Measurements from ENCODE around the gene SPRR1A. TPM values are rescaled to one million over a fixed set of nuclear protein-coding genes. Genes with fewer than 3 reads are reported as not detected.

The SPRR1A gene
- total RNA-seq, result not detected in 3 replicates
- long read RNA-seq, result 0 reads

- no peak for TF ChIP-seq CTCF (IDR thresholded peaks at IDR 0.05)
- Mint-ChIP-seq H3K4me3 (ENCODE audit: unreplicated experiment) (no peak within 1 kb of the TSS), H3K9me3 (ENCODE audit: low read depth) (no peaks in the 10 kb centered on the region), H3K27me3 (ENCODE audit: low read depth) (peaks cover 1% of the 10 kb centered on the region), H3K36me3 (ENCODE audit: low read depth) (no peaks in the 10 kb centered on the region), H3K4me1 (ENCODE audit: low read depth) (no peaks in the 10 kb centered on the region), H3K27ac (ENCODE audit: unreplicated experiment) (no peak within 1 kb of the TSS)
- no peak for DNase-seq (ENCODE audit: low spot score)
Measured at GRCh38 chr1:152983743-152984142, at the start of gene SPRR1A. TSS of gene SPRR1A (plus strand) at chr1:152984081. CDS start at chr1:152985231, 1,150 bp downstream.

GRCh38 chr1:152940614-152941013, 43.3 kb upstream of the SPRR1A start:
- TF ChIP-seq CTCF (IDR thresholded peaks at IDR 0.05), result no peak
- H3K9me3 Mint-ChIP-seq (ENCODE audit: low read depth), result peaks cover 8% of the 10 kb centered on the region
- DNase-seq (ENCODE audit: low spot score), result no peak
- H3K27ac Mint-ChIP-seq (ENCODE audit: unreplicated experiment), result no peak overlapping the region
- H3K4me1 Mint-ChIP-seq (ENCODE audit: low read depth), result no peaks in the 10 kb centered on the region
- H3K27me3 Mint-ChIP-seq (ENCODE audit: low read depth), result no peaks in the 10 kb centered on the region
- no peaks in the 10 kb centered on the region for H3K36me3 Mint-ChIP-seq (ENCODE audit: low read depth)
- H3K4me3 Mint-ChIP-seq (ENCODE audit: unreplicated experiment), result no peak overlapping the region

- Mint-ChIP-seq H3K36me3 (ENCODE audit: low read depth) (no peaks in the 10 kb centered on the region), H3K27ac (ENCODE audit: unreplicated experiment) (no peak overlapping the region), H3K27me3 (ENCODE audit: low read depth) (no peaks in the 10 kb centered on the region), H3K4me1 (ENCODE audit: low read depth) (no peaks in the 10 kb centered on the region), H3K4me3 (ENCODE audit: unreplicated experiment) (no peak overlapping the region), H3K9me3 (ENCODE audit: low read depth) (peaks cover 8% of the 10 kb centered on the region)
- no peak for DNase-seq (ENCODE audit: low spot score)
- TF ChIP-seq CTCF (IDR thresholded peaks at IDR 0.05), result no peak
Measured at GRCh38 chr1:152941037-152941711, 42.7 kb upstream of the SPRR1A start.

- DNase-seq (ENCODE audit: low spot score), result no peak
- no peak overlapping the region for H3K4me3 Mint-ChIP-seq (ENCODE audit: unreplicated experiment)
- H3K27ac Mint-ChIP-seq (ENCODE audit: unreplicated experiment), result no peak overlapping the region
- H3K27me3 Mint-ChIP-seq (ENCODE audit: low read depth), result no peaks in the 10 kb centered on the region
- no peak for TF ChIP-seq CTCF (IDR thresholded peaks at IDR 0.05)
- no peaks in the 10 kb centered on the region for H3K4me1 Mint-ChIP-seq (ENCODE audit: low read depth)
- H3K36me3 Mint-ChIP-seq (ENCODE audit: low read depth), result no peaks in the 10 kb centered on the region
- peaks cover 8% of the 10 kb centered on the region for H3K9me3 Mint-ChIP-seq (ENCODE audit: low read depth)
Measured at GRCh38 chr1:152942161-152942560, 41.7 kb upstream of the SPRR1A start.

GRCh38 chr1:152946248-152946647, 37.6 kb upstream of the SPRR1A start:
- no peaks in the 10 kb centered on the region for H3K36me3 Mint-ChIP-seq (ENCODE audit: low read depth)
- no peaks in the 10 kb centered on the region for H3K4me1 Mint-ChIP-seq (ENCODE audit: low read depth)
- H3K27me3 Mint-ChIP-seq (ENCODE audit: low read depth), result no peaks in the 10 kb centered on the region
- no peak overlapping the region for H3K4me3 Mint-ChIP-seq (ENCODE audit: unreplicated experiment)
- DNase-seq (ENCODE audit: low spot score), result no peak
- H3K27ac Mint-ChIP-seq (ENCODE audit: unreplicated experiment), result no peak overlapping the region
- no peak for TF ChIP-seq CTCF (IDR thresholded peaks at IDR 0.05)
- H3K9me3 Mint-ChIP-seq (ENCODE audit: low read depth), result peaks cover 1% of the 10 kb centered on the region
